Body of pancreas (tissue), 4 donors: Measurements from ENCODE around the gene RABGGTA. TPM values are rescaled to one million over a fixed set of nuclear protein-coding genes. Genes with fewer than 3 reads are reported as not detected.

Experiments
- ATAC-seq: fragments of 150-250 bp; one replicate; pipeline ENCODE4 v1.9.1; 2016
- DNase-seq, 4 donors: peaks; one replicate each; pipeline ENCODE4 v3.0.0-alpha.2; 2019
- H3K27ac ChIP-seq, 4 donors: fragments of 200-600 bp; sonication (generic); 1 replicate in 3 of 4; 2 replicates in 1 of 4; pipeline versions ENCODE4 v1.5.1 to v1.6.1; 2016 to 2019; ENCODE audit warnings: mild to moderate bottlenecking in 1 of 4, mixed read lengths in 1 of 4, moderate library complexity in 1 of 4
- H3K27me3 ChIP-seq, 2 donors: fragments of 200-600 bp; sonication (generic); one replicate each; pipeline ENCODE4 v1.6.0; 2016; ENCODE audit warnings: mild to moderate bottlenecking in 1 of 2
- H3K36me3 ChIP-seq, 2 donors: fragments of 200-600 bp; sonication (generic); replicated peaks in 1 of 2; 2 replicates each; pipeline ENCODE4 v1.5.1; 2016; ENCODE audit warnings: low read depth in 2 of 2; ENCODE audit not compliant: insufficient read depth in 1 of 2
- H3K4me1 ChIP-seq: fragments of 200-600 bp; sonication (generic); one replicate; pipeline ENCODE4 v1.6.0; 2016
- H3K4me3 ChIP-seq, 2 donors: fragments of 200-600 bp; sonication (generic); 1 replicate in 1 of 2; 2 replicates in 1 of 2; pipeline ENCODE4 v1.5.1; 2016 to 2019
- H3K9me3 ChIP-seq, 3 donors: fragments of 200-600 bp; sonication (generic); 1 replicate in 2 of 3; 2 replicates in 1 of 3; pipeline ENCODE4 v1.5.1; 2016
- POLR2A ChIP-seq, 3 donors: fragments of 450-650 bp; IDR thresholded peaks; one replicate each; pipeline ENCODE4 v1.6.1; 2016; ENCODE audit warnings: antibody characterized with exemption in 3 of 3, mild to moderate bottlenecking in 2 of 3
- WGBS, 2 donors: methylation state at CpG; one replicate each; pipeline ENCODE4 v1.1.5; 2017; 5-methylcytosine and 5-hydroxymethylcytosine counted together
- intact Hi-C: fragments of 100-400 bp; cut with DNase I; formaldehyde crosslinking; loops from one replicate; pipeline ENCODE4 v1.15.1; 2023
- total RNA-seq, 2 donors: library from RNA; depleted of rRNA; stranded (reverse); fragments of >200 nt; gene quantifications; one replicate each; pipeline ENCODE4 v1.1.0, GENCODE V29; 2016
- TF ChIP-seq, protein P1 (sequence below), 7 experiments: fragments of 450-650 bp in 4 of 7; fragments of 200-600 bp in 3 of 7; sonication (generic) in 3 of 7; IDR thresholded peaks; one replicate each; pipeline ENCODE4 v1.5.1; 2016 to 2019; ENCODE audit warnings: antibody characterized with exemption in 7 of 7

RABGGTA gene
- total RNA-seq, 2 donors from 2014 or later: 18.4 to 90.0 TPM

- Histone ChIP-seq H3K4me1 (peaks cover 45% of the 10 kb centered on the region), H3K27me3 (no peaks in the 10 kb centered on the region), H3K4me3 (peak overlapping the region; percentile 56 to 94), H3K9me3 (no peaks in the 10 kb centered on the region), H3K27ac (peak overlapping the region; percentile 90 to 96 (median 94)), H3K36me3 (peaks cover 0 to 15% of the 10 kb centered on the region in 2 donors)
- intact Hi-C loops: no loop called here
- WGBS, 2 donors: 13 to 90% methylated on average over 2 to 13 of the region's 13 CpGs
- TF ChIP-seq, protein P1, sequence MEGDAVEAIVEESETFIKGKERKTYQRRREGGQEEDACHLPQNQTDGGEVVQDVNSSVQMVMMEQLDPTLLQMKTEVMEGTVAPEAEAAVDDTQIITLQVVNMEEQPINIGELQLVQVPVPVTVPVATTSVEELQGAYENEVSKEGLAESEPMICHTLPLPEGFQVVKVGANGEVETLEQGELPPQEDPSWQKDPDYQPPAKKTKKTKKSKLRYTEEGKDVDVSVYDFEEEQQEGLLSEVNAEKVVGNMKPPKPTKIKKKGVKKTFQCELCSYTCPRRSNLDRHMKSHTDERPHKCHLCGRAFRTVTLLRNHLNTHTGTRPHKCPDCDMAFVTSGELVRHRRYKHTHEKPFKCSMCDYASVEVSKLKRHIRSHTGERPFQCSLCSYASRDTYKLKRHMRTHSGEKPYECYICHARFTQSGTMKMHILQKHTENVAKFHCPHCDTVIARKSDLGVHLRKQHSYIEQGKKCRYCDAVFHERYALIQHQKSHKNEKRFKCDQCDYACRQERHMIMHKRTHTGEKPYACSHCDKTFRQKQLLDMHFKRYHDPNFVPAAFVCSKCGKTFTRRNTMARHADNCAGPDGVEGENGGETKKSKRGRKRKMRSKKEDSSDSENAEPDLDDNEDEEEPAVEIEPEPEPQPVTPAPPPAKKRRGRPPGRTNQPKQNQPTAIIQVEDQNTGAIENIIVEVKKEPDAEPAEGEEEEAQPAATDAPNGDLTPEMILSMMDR (IDR thresholded peaks at IDR 0.05): no peak
- no peak for TF ChIP-seq POLR2A (IDR thresholded peaks at IDR 0.05)
- DNase-seq (no peak), ATAC-seq (no peak)
Observed at GRCh38 chr14:24270537-24271133, 762 bp downstream of the RABGGTA start.

GRCh38 chr14:24269910-24270536 is 1.4 kb downstream of the RABGGTA start:
- intact Hi-C loops: no loop called here
- Histone ChIP-seq H3K4me1 (peaks cover 41% of the 10 kb centered on the region), H3K4me3 (no peak overlapping the region), H3K9me3 (no peaks in the 10 kb centered on the region), H3K27ac (no peak overlapping the region), H3K36me3 (peaks cover 0 to 15% of the 10 kb centered on the region in 2 donors), H3K27me3 (no peaks in the 10 kb centered on the region)
- ATAC-seq (no peak), DNase-seq (no peak)
- TF ChIP-seq, protein P1 (IDR thresholded peaks at IDR 0.05): no peak
- no peak for TF ChIP-seq POLR2A (IDR thresholded peaks at IDR 0.05)
- WGBS, 2 donors: 86 to 93% methylated on average over 12 to 14 of the region's 14 CpGs

DNA sequence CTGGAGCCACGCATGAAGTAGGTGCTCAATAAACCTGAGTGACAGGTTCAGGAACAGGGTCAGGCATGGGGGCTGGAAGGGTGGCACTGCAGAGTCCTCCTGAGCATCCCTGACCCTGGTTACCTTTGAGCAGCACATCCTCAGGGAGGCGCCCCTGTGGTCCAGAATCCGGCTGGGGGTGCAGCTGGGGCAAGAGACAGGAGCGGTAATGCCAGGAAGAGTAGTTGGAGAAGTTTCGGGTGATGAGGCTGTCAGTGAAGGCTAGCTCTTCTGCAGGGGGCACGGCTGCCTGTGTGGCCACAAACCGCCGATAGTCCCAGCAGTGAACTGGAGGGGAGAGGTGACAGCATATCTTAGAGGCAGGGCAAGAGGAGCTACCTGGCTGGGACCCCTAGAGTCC is 2.0 kb downstream of the RABGGTA start:
- WGBS, 2 donors: 91 to 97% methylated on average over 5 to 8 of the region's 8 CpGs
- ATAC-seq: no peak
- Histone ChIP-seq H3K27me3 (no peaks in the 10 kb centered on the region), H3K9me3 (no peaks in the 10 kb centered on the region), H3K4me3 (no peak overlapping the region), H3K36me3 (peaks cover 0 to 15% of the 10 kb centered on the region in 2 donors), H3K27ac (no peak overlapping the region), H3K4me1 (peaks cover 35% of the 10 kb centered on the region)
- DNase-seq: no peak
- TF ChIP-seq, protein P1 (IDR thresholded peaks at IDR 0.05): no peak
- no peak for TF ChIP-seq POLR2A (IDR thresholded peaks at IDR 0.05)
- intact Hi-C loops: no loop called here

GRCh38 chr14:24268225-24268624 is 3.2 kb downstream of the RABGGTA start:
- 88 to 90% methylated on average over 9 of the region's 9 CpGs for WGBS, 2 donors
- Histone ChIP-seq H3K4me1 (peaks cover 23% of the 10 kb centered on the region), H3K9me3 (no peaks in the 10 kb centered on the region), H3K27me3 (no peaks in the 10 kb centered on the region), H3K4me3 (no peak overlapping the region), H3K36me3 (peaks cover 0 to 15% of the 10 kb centered on the region in 2 donors), H3K27ac (no peak overlapping the region)
- ATAC-seq (no peak), DNase-seq (no peak)
- TF ChIP-seq POLR2A (IDR thresholded peaks at IDR 0.05): no peak
- TF ChIP-seq, protein P1 (IDR thresholded peaks at IDR 0.05): no peak
- intact Hi-C loops: no loop called here

GRCh38 chr14:24267516-24267915 is 3.9 kb downstream of the RABGGTA start:
- Histone ChIP-seq H3K36me3 (peaks cover 0 to 15% of the 10 kb centered on the region in 2 donors), H3K4me1 (peaks cover 16% of the 10 kb centered on the region), H3K9me3 (no peaks in the 10 kb centered on the region), H3K27me3 (no peaks in the 10 kb centered on the region), H3K27ac (no peak overlapping the region), H3K4me3 (no peak overlapping the region)
- TF ChIP-seq, protein P1 (IDR thresholded peaks at IDR 0.05): no peak
- 90 to 92% methylated on average over 2 to 9 of the region's 9 CpGs for WGBS, 2 donors
- intact Hi-C loops: no loop called here
- no peak for ATAC-seq
- no peak for DNase-seq
